Left renal pelvis (tissue), 4 donors: Measurements from ENCODE around the gene D2HGDH. TPM values are rescaled to one million over a fixed set of nuclear protein-coding genes. Genes with fewer than 3 reads are reported as not detected.

ENCODE experiments used
- DNase-seq, 4 donors: peaks; one replicate each; pipeline ENCODE4 v3.0.0-alpha.2; 2013; ENCODE audit warnings: low read depth in 4 of 4, low spot score in 3 of 4
- polyA plus RNA-seq, 4 donors: library from polyadenylated mRNA; unstranded; fragments of 120-200 nt; gene quantifications; one replicate each; pipeline ENCODE4 v1.2.1, GENCODE V29; 2013; ENCODE audit not compliant: insufficient read length in 4 of 4

The D2HGDH gene
- polyA plus RNA-seq, 4 donors, result 18.5 to 54.0 (median 33.1) TPM

GRCh38 chr2:241767464-241768250 is 33.2 kb downstream of the D2HGDH start:
- no peak for DNase-seq

DNA sequence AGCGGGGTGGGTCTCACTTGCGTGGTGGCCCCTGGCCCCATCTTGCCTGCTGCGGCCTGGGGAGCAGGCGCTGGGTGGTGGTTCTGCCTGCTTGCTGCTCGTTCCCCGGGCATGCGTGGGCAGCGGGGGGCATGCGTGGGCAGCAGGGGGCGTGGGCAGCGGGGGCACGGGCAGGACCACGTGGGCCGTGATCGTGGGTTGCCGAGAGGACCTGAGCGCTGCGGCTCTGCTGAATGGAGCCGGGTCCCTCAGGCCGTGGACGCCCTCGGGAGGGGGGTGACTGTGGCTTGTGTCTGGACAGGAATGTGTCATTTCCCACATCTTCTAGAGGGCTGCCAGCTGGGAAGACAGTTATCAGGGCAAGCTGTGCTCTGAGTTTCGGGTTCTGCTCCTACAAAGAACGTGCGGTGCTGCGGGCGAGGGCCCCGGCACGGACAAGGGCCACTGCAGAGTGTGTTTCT is 33.9 kb downstream of the D2HGDH start:
- DNase-seq, result no peak

GRCh38 chr2:241768850-241769249 is 34.4 kb downstream of the D2HGDH start:
- no peak for DNase-seq

GRCh38 chr2:241769819-241770184 is 35.4 kb downstream of the D2HGDH start:
- DNase-seq, result no peak

GRCh38 chr2:241770185-241770935 is 35.9 kb downstream of the D2HGDH start:
- DNase-seq, result no peak

GRCh38 chr2:241770936-241771285 is 36.5 kb downstream of the D2HGDH start:
- DNase-seq, result no peak

DNA sequence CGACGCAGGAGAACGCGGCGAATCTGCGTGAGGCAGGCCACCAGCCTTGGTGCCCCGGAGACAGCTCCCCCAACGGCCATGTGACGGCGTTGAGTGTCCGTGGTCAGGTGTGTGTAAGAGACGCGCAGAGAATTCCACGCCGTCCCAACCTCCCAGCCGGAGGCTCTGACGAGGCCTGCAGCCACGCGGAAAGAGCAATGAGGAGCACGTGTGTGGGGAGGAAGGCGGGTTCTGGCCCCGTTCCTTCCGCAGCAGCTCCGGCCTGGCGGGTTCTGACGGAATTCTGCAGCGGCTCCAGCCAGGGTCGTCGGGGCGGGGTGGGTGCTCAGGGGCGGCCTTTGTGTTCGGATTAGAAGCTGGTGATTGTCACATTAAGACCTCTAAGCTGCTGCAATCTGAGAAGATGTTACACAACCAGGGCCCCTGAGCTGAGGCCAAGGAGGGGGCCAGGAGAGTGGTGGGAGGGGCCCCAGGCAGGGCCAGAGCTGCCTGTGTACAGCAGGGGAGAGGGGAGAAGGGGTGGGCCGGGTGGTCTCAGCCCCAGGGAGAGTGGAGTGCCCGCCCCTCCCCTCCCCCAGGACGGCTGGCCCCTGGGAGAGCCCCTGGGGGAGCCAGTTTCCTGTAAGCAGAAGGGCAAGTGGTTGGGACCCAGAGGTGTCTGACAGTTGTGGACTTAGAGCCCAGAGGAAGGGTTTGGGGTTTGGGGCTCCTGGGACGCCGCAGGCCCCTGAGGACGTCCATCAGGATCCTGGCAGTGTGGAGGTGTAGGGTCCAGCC is 37.0 kb downstream of the D2HGDH start:
- no peak for DNase-seq

DNA sequence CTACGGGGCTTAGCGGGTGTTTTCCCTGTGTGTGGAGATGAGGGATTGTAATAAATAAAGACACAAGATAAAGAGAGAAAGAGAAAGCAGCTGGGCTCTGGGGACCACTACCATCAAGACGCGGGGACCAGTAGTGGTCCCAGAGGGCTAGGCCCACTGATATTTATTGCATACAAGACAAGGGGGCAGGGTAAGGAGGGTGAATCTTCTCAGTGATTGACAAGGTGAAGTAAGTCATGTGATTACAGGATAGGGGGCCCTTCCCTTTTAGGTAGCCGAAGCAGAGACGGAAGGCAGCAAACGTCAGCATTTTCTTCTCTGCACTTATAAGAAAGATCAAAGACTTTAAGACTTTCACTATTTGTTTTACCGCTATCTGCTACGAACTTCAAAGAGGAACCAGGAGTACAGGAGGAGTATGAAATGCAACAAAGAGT is 37.7 kb downstream of the D2HGDH start:
- DNase-seq, result no peak

GRCh38 chr2:241773511-241774418 is 39.3 kb downstream of the D2HGDH start:
- no peak for DNase-seq

DNA sequence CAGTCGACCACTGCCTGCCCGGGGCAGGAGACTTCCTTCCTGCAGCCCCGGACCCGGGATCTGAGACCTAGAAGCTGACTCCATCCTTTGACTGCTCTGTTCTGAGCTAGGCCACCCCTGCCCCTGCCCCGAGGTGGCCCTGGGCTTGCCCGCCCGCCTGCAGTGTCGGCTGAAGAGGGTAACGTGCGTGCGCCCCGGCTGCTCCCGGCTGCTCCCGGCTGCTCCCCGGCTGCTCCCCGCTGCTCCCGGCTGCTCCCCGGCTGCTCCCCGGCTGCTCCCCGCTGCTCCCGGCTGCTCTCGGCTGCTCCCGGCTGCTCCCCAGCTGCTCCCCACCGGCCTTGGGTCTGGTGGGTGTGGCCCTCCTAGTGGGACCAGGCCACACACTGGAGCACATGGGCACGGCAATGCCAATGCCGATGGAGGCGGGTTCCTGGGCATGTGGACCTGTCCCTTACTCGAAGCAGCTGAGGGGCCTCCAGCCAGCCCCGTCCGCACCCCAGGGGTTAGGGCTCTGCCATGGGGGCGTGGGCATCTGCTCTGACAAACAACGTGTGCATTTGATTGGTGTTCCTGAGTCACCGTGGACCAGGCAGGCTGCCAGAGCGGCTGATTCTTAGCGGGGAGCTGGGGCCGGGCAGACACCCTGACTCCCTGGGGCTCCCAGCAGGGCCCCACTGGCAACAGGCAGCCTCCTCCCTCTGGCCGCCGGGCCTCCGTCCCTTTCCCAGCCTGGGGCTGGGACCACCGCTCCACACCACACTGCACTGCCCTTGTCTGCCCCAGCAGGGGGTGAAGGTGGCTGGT is 40.2 kb downstream of the D2HGDH start:
- DNase-seq, result no peak

DNA sequence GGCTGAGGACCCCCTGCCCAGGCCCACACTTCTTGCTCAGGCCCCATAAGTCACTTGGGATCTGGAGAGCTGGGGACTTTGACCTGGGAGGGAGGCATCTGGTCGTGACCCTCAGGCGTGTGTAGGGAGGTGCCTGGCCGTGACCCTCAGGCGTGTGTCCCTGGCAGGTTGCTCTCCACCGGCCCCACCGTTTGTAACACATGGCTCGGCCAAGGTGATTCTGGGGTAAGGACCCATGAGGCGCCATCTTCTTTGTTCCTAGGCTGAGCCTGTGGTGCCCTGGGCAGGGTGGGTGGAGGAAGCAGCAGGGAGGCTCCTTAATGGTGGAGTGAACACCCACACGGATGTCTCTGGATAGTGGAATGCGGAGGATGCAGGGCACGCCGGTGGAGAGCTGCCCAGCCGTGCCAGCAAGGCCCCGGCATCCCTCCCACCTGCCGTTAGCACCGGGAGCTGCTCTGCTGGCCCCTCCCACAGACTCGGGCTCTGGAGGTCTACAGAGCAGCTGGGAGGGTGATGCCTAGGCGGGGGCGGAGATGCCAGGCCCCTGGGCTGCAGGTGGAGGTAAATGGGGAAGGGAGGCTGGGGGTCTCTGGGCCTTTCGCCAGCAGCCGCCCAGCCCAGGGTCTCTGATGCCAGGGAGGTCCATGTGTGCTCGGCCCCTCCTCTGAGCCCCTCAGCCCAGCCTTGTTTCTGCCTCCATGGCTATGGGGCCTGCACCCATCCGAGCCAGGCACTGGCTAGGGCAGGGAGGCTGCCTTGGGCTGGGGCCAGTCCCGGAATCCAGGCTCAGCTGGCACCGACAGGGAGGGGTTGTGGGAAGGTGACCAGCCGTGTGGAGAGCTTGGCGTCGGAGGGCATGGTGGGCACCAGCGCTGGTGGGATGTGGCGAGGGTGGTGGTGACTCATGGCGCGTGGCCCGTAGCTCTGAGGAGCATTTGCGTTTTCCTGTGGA is 41.1 kb downstream of the D2HGDH start:
- DNase-seq, result no peak

- DNase-seq, result no peak
Observed at GRCh38 chr2:241776336-241777169, 42.1 kb downstream of the D2HGDH start, which contains the start of gene GAL3ST2. TSS of gene GAL3ST2 (plus strand) at chr2:241776822. CDS start at chr2:241776956, 134 bp downstream.

- DNase-seq, result no peak
Observed at GRCh38 chr2:241777170-241777685, 42.8 kb downstream of the D2HGDH start.

- no peak for DNase-seq
Observed at GRCh38 chr2:241777686-241778627, 43.5 kb downstream of the D2HGDH start.

- no peak for DNase-seq
Observed at GRCh38 chr2:241780939-241781569, 46.6 kb downstream of the D2HGDH start.
